ENCODE measurements around the gene RMND1. TPM values are rescaled to one million over a fixed set of nuclear protein-coding genes. Genes with fewer than 3 reads are reported as not detected.

Gene RMND1
- total RNA-seq, 1 experiment from 2014 or later, result 23.3 TPM

DNA sequence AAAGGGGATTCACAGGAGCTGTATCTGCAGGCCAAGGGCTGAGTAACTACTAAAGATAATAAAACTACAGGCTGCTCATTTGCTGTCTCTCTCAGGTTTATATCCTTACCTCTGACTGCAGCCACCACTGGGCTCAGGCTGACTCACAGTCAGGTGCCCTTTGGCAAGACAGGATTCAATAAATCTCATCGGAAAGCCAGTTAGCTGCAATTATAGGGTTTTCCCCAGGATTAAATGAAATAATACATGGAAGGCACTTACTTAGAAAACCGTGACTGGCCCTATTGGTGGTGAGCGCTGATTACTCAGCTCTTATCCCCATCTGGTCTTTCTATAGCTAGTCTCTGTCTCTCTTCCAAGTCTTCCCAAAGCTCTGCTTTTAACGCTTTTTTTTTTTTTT is 26.4 kb downstream of the RMND1 start:
- Mint-ChIP-seq H3K4me3 (no peak overlapping the region), H3K4me1 (no peaks in the 10 kb centered on the region), H3K27ac (no peak overlapping the region), H3K27me3 (ENCODE audit: low read depth) (no peaks in the 10 kb centered on the region), H3K9me3 (no peaks in the 10 kb centered on the region), H3K36me3 (peaks cover 58% of the 10 kb centered on the region)
- CTCF ChIA-PET, result no interaction called here
- DNase-seq (ENCODE audit: low spot score), result no peak
- TF ChIP-seq TP53 (CRISPR knock-in tag; IDR thresholded peaks at IDR 0.05) (no peak), CBFB (CRISPR knock-in tag; IDR thresholded peaks at IDR 0.05; ENCODE audit: low read depth) (no peak), SMAD4 (CRISPR knock-in tag; IDR thresholded peaks at IDR 0.05) (no peak), MYBL2 (CRISPR knock-in tag; IDR thresholded peaks at IDR 0.05) (no peak), ZBTB21 (CRISPR knock-in tag; IDR thresholded peaks at IDR 0.05; ENCODE audit: borderline replicate concordance) (no peak), ZNF232 (CRISPR knock-in tag; IDR thresholded peaks at IDR 0.05) (no peak), ARID4B (CRISPR knock-in tag; IDR thresholded peaks at IDR 0.05; ENCODE audit: borderline replicate concordance) (no peak), GABPB1 (CRISPR knock-in tag; IDR thresholded peaks at IDR 0.05) (no peak), IRF1 (CRISPR knock-in tag; IDR thresholded peaks at IDR 0.05) (no peak), ZNF396 (CRISPR knock-in tag; IDR thresholded peaks at IDR 0.05; ENCODE audit: borderline replicate concordance) (no peak)
- TF ChIP-seq, protein P1, sequence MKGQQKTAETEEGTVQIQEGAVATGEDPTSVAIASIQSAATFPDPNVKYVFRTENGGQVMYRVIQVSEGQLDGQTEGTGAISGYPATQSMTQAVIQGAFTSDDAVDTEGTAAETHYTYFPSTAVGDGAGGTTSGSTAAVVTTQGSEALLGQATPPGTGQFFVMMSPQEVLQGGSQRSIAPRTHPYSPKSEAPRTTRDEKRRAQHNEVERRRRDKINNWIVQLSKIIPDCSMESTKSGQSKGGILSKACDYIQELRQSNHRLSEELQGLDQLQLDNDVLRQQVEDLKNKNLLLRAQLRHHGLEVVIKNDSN (CRISPR knock-in tag; IDR thresholded peaks at IDR 0.05), result no peak
- no peak for ATAC-seq
- POLR2A ChIA-PET, result no interaction called here

DNA sequence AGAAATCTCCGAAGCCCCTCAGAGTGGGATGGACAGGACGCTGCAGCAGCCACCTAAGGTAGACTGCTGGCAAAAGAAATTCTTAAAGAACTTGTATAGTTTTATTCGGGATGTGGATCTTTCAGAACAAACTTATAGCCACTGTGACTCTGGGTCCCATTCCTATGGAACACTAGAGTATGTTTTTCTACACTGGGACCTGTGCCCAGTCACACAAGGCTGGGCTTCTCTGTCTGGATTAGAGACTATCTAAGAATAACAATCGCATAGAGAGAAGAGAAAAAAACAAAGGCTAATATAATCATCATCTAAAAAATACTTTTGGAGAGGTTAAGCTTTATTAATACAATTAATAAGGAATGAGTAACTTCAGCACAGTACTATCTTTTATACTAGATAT is 28.9 kb downstream of the RMND1 start:
- Mint-ChIP-seq H3K4me3 (no peak overlapping the region), H3K27ac (no peak overlapping the region), H3K27me3 (ENCODE audit: low read depth) (no peaks in the 10 kb centered on the region), H3K9me3 (no peaks in the 10 kb centered on the region), H3K36me3 (peaks cover 46% of the 10 kb centered on the region), H3K4me1 (no peaks in the 10 kb centered on the region)
- ATAC-seq, result no peak
- CTCF ChIA-PET, result no interaction called here
- DNase-seq (ENCODE audit: low spot score), result no peak
- POLR2A ChIA-PET, result no interaction called here
- TF ChIP-seq ZBTB43 (CRISPR knock-in tag; IDR thresholded peaks at IDR 0.05) (no peak), AFF4 (CRISPR knock-in tag; IDR thresholded peaks at IDR 0.05; ENCODE audit: borderline replicate concordance) (no peak), HMGA2 (CRISPR knock-in tag; IDR thresholded peaks at IDR 0.05) (no peak), ESRRA (CRISPR knock-in tag; IDR thresholded peaks at IDR 0.05; ENCODE audit: borderline replicate concordance) (no peak), TEAD1 (CRISPR knock-in tag; IDR thresholded peaks at IDR 0.05) (no peak), GRHL2 (CRISPR knock-in tag; IDR thresholded peaks at IDR 0.05; ENCODE audit: insufficient replicate concordance, severe bottlenecking) (no peak), ZNF281 (CRISPR knock-in tag; IDR thresholded peaks at IDR 0.05) (no peak)
- TF ChIP-seq, protein P2, sequence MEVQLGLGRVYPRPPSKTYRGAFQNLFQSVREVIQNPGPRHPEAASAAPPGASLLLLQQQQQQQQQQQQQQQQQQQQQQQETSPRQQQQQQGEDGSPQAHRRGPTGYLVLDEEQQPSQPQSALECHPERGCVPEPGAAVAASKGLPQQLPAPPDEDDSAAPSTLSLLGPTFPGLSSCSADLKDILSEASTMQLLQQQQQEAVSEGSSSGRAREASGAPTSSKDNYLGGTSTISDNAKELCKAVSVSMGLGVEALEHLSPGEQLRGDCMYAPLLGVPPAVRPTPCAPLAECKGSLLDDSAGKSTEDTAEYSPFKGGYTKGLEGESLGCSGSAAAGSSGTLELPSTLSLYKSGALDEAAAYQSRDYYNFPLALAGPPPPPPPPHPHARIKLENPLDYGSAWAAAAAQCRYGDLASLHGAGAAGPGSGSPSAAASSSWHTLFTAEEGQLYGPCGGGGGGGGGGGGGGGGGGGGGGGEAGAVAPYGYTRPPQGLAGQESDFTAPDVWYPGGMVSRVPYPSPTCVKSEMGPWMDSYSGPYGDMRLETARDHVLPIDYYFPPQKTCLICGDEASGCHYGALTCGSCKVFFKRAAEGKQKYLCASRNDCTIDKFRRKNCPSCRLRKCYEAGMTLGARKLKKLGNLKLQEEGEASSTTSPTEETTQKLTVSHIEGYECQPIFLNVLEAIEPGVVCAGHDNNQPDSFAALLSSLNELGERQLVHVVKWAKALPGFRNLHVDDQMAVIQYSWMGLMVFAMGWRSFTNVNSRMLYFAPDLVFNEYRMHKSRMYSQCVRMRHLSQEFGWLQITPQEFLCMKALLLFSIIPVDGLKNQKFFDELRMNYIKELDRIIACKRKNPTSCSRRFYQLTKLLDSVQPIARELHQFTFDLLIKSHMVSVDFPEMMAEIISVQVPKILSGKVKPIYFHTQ (CRISPR knock-in tag; IDR thresholded peaks at IDR 0.05), result no peak

Measured in WTC11 (cell line).